Liver (tissue), 9 donors: ENCODE data around the gene LSG1. TPM values are rescaled to one million over a fixed set of nuclear protein-coding genes. Genes with fewer than 3 reads are reported as not detected.

ENCODE experiments used
- DNase-seq: peaks from one replicate; pipeline ENCODE4 v3.0.0-alpha.2; 2017; ENCODE audit warnings: low spot score
- H3K27ac ChIP-seq, 2 donors: one replicate each; pipeline ENCODE4 v1.7.0; 2013; ENCODE audit warnings: inconsistent platforms in 2 of 2, low read length in 2 of 2, control low read depth in 1 of 2, low read depth in 1 of 2, mild to moderate bottlenecking in 1 of 2
- H3K27me3 ChIP-seq, 4 donors: one replicate each; pipeline versions ENCODE4 v1.6.1 to v1.7.0; 2013; ENCODE audit warnings: low read length in 3 of 4, inconsistent platforms in 1 of 4, mild to moderate bottlenecking in 1 of 4, moderate library complexity in 1 of 4; ENCODE audit not compliant: control insufficient read depth in 4 of 4, insufficient read depth in 4 of 4
- H3K36me3 ChIP-seq, 4 donors: one replicate each; pipeline versions ENCODE4 v1.6.1 to v1.7.0; 2013; ENCODE audit warnings: low read length in 3 of 4, mild to moderate bottlenecking in 3 of 4, low read depth in 1 of 4, moderate library complexity in 1 of 4; ENCODE audit not compliant: control insufficient read depth in 4 of 4, insufficient read depth in 3 of 4
- H3K4me1 ChIP-seq, 4 donors: one replicate each; pipeline versions ENCODE4 v1.6.1 to v1.7.0; 2013; ENCODE audit warnings: low read length in 3 of 4, mild to moderate bottlenecking in 3 of 4, moderate library complexity in 1 of 4; ENCODE audit not compliant: control insufficient read depth in 4 of 4, insufficient read depth in 4 of 4
- H3K4me3 ChIP-seq, 3 donors: one replicate each; pipeline versions ENCODE4 v1.6.1 to v1.7.0; 2013; ENCODE audit warnings: low read length in 3 of 3, control low read depth in 1 of 3, low read depth in 1 of 3, mild to moderate bottlenecking in 1 of 3
- H3K9ac ChIP-seq, 2 donors: one replicate each; pipeline ENCODE4 v1.7.0; 2013; ENCODE audit warnings: low read length in 2 of 2, mild to moderate bottlenecking in 2 of 2, moderate library complexity in 2 of 2, control low read depth in 1 of 2, low read depth in 1 of 2
- H3K9me3 ChIP-seq, 4 donors: one replicate each; pipeline versions ENCODE4 v1.6.1 to v1.7.0; 2013; ENCODE audit warnings: low read length in 3 of 4; ENCODE audit not compliant: control insufficient read depth in 4 of 4
- EGR1 ChIP-seq, 2 donors: IDR thresholded peaks; 2 replicates each; pipeline ENCODE4 v1.6.1; 2016 to 2018; ENCODE audit warnings: antibody characterized with exemption in 2 of 2, low read depth in 2 of 2
- FOXA2 ChIP-seq: IDR thresholded peaks from 2 replicates; pipeline ENCODE4 v1.6.1; 2016; ENCODE audit warnings: antibody characterized with exemption
- GABPA ChIP-seq, 2 donors: IDR thresholded peaks in 1 of 2; conservative IDR thresholded peaks in 1 of 2; 2 replicates each; pipeline ENCODE4 v1.6.1; 2016; ENCODE audit warnings: antibody characterized with exemption in 2 of 2, mild to moderate bottlenecking in 1 of 2, moderate library complexity in 1 of 2
- HNF4A ChIP-seq, 2 donors: conservative IDR thresholded peaks; 2 replicates each; pipeline ENCODE4 v1.6.1; 2016; ENCODE audit warnings: antibody characterized with exemption in 2 of 2, mild to moderate bottlenecking in 2 of 2
- HNF4G ChIP-seq: IDR thresholded peaks from 2 replicates; pipeline ENCODE4 v1.6.1; 2016; ENCODE audit warnings: antibody characterized with exemption
- NR2F2 ChIP-seq: IDR thresholded peaks from 2 replicates; pipeline ENCODE4 v1.6.1; 2016; ENCODE audit warnings: antibody characterized with exemption
- RXRA ChIP-seq, 2 donors: IDR thresholded peaks; 2 replicates each; pipeline ENCODE4 v1.6.1; 2017 to 2018; ENCODE audit warnings: antibody characterized with exemption in 2 of 2, mild to moderate bottlenecking in 1 of 2
- SP1 ChIP-seq: IDR thresholded peaks from 2 replicates; pipeline ENCODE4 v1.6.1; 2018; ENCODE audit warnings: antibody characterized with exemption, mild to moderate bottlenecking
- TAF1 ChIP-seq: conservative IDR thresholded peaks from 2 replicates; pipeline ENCODE4 v1.6.1; 2016; ENCODE audit warnings: antibody characterized with exemption, mild to moderate bottlenecking
- YY1 ChIP-seq: IDR thresholded peaks from 2 replicates; pipeline ENCODE4 v1.6.1; 2016; ENCODE audit warnings: antibody characterized with exemption, mild to moderate bottlenecking
- WGBS: extraction: QIAGEN DNeasy Blood & Tissue Kit; methylation state at CpG from one replicate; pipeline ENCODE4 v1.1.7; 2013; 5-methylcytosine and 5-hydroxymethylcytosine counted together
- polyA plus RNA-seq, 2 donors: library from polyadenylated mRNA; stranded (reverse) in 1 of 2; unstranded in 1 of 2; fragments of 200-250 nt in 1 of 2; fragments of >200 nt in 1 of 2; fragmentation: Nextera tagmentation in 1 of 2; extraction: Ambion mirVana in 1 of 2; gene quantifications; one replicate each; pipeline versions ENCODE4 v1.2.1 to v1.2.3, GENCODE V29; 2013 to 2015
- total RNA-seq, 2 donors: library from RNA; depleted of rRNA; stranded (reverse); fragments of >200 nt; gene quantifications; one replicate each; pipeline ENCODE4 v1.2.3, GENCODE V29; 2014
- TF ChIP-seq, protein P1 (sequence below): IDR thresholded peaks from 2 replicates; pipeline ENCODE4 v1.6.1; 2016; ENCODE audit warnings: antibody characterized with exemption
- TF ChIP-seq, protein P2 (sequence below): IDR thresholded peaks from 2 replicates; pipeline ENCODE4 v1.6.1; 2016; ENCODE audit warnings: antibody characterized with exemption
- TF ChIP-seq, protein P3 (sequence below): IDR thresholded peaks from 2 replicates; pipeline ENCODE4 v1.6.1; 2016; ENCODE audit warnings: antibody characterized with exemption, mild to moderate bottlenecking
- TF ChIP-seq, protein P4 (sequence below): IDR thresholded peaks from 2 replicates; pipeline ENCODE4 v1.6.1; 2016; ENCODE audit warnings: antibody characterized with exemption
- donor health status: healthy.
- donor health status: healthy.
- donor health status: healthy.
- donor health status: healthy.
- donor health status: healthy.

Gene LSG1
- total and polyA plus RNA-seq, 4 donors: 13.6 to 38.5 (median 22.1) TPM

DNA sequence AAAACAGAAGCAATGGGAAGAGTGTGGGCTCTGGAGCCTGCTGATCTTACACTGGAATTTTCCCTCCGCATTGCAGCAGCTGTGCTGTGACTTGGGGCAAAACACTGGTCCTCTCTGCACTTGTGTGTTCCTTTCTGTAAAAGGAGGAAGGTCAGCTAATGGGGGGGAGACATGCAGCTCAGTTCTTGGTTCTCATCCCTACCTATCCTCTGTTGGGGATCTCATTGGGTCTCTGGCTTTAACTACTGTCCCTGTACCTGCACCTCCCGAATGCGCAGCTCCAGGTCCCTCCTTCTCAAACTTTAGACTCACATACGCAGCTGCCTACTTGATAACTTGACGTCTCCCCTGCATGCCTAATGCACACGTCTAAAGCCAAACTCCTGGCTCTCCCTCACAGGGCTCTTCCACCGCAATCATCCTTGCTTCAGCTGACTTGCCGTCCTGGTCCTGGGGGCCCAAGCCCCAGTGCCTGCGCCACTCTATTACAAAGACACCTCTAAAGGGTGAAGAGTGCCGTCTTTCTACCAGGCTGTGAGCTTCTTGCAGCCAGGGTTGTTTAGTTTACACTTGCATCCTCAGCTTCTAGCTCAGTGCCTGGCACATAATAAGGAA is 32.9 kb downstream of the LSG1 start:
- Histone ChIP-seq H3K27ac (no peak overlapping the region), H3K9ac (no peak overlapping the region), H3K27me3 (no peaks in the 10 kb centered on the region), H3K4me1 (no peaks in the 10 kb centered on the region), H3K9me3 (no peaks in the 10 kb centered on the region), H3K4me3 (no peak overlapping the region), H3K36me3 (peaks cover 6 to 35% (median 12%) of the 10 kb centered on the region in 4 donors)
- 98% methylated on average over 10 of the region's 10 CpGs for WGBS
- TF ChIP-seq HNF4A (conservative IDR thresholded peaks at IDR 0.05) (no peak), GABPA (IDR thresholded peaks at IDR 0.05 in 1 of 2, conservative IDR thresholded peaks at IDR 0.05 in 1 of 2) (no peak), TAF1 (no peak)
- TF ChIP-seq, protein P1, sequence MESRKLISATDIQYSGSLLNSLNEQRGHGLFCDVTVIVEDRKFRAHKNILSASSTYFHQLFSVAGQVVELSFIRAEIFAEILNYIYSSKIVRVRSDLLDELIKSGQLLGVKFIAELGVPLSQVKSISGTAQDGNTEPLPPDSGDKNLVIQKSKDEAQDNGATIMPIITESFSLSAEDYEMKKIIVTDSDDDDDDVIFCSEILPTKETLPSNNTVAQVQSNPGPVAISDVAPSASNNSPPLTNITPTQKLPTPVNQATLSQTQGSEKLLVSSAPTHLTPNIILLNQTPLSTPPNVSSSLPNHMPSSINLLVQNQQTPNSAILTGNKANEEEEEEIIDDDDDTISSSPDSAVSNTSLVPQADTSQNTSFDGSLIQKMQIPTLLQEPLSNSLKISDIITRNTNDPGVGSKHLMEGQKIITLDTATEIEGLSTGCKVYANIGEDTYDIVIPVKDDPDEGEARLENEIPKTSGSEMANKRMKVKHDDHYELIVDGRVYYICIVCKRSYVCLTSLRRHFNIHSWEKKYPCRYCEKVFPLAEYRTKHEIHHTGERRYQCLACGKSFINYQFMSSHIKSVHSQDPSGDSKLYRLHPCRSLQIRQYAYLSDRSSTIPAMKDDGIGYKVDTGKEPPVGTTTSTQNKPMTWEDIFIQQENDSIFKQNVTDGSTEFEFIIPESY: no peak
- TF ChIP-seq, protein P2, sequence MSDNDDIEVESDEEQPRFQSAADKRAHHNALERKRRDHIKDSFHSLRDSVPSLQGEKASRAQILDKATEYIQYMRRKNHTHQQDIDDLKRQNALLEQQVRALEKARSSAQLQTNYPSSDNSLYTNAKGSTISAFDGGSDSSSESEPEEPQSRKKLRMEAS: no peak
- DNase-seq: no peak

DNA sequence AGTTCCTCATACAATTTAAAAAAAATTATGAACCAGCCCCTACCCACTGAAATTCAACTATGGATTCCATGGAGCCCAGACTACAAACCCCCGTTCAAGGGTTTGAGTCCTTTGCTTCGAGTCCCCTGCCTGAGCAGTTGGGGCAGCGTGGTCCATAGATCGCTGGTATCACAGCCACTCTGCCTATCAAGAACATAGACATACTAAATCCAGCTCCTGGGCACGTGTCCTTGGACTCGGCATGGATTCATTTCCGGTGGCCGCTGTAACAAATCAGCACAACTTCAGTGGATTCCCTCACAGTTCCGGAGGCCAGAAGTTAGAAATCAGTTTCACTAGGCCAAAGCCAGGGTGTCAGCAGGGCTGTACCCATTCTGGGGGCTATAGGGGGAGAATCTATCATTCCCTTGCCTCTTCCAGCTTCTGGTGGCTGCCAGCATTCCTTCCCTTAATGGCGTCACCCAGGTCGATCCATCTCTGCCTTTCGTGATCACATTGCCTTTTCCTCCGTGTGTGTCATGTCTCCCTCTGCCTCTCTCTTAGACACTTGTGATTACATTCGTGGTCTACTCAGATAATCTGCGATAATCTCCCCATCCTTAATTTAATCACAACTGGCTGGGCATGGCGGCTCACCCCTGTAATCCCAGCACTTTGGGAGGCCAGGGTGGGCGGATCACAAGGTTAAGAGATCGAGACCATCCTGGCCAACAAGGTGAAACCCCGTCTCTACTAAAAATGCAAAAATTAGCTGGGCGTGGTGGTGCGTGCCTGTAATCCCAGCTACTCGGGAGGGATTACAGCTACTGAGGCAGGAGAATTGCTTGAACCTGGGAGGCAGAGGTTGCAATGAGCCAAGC is 34.2 kb downstream of the LSG1 start:
- Histone ChIP-seq H3K27me3 (no peaks in the 10 kb centered on the region), H3K27ac (no peak overlapping the region), H3K9me3 (no peaks in the 10 kb centered on the region), H3K9ac (no peak overlapping the region), H3K4me1 (peaks cover 2 to 9% (median 5%) of the 10 kb centered on the region in 4 donors), H3K4me3 (no peak overlapping the region), H3K36me3 (peaks cover 2 to 24% (median 10%) of the 10 kb centered on the region in 4 donors)
- TF ChIP-seq TAF1: no peak
- TF ChIP-seq, protein P3, sequence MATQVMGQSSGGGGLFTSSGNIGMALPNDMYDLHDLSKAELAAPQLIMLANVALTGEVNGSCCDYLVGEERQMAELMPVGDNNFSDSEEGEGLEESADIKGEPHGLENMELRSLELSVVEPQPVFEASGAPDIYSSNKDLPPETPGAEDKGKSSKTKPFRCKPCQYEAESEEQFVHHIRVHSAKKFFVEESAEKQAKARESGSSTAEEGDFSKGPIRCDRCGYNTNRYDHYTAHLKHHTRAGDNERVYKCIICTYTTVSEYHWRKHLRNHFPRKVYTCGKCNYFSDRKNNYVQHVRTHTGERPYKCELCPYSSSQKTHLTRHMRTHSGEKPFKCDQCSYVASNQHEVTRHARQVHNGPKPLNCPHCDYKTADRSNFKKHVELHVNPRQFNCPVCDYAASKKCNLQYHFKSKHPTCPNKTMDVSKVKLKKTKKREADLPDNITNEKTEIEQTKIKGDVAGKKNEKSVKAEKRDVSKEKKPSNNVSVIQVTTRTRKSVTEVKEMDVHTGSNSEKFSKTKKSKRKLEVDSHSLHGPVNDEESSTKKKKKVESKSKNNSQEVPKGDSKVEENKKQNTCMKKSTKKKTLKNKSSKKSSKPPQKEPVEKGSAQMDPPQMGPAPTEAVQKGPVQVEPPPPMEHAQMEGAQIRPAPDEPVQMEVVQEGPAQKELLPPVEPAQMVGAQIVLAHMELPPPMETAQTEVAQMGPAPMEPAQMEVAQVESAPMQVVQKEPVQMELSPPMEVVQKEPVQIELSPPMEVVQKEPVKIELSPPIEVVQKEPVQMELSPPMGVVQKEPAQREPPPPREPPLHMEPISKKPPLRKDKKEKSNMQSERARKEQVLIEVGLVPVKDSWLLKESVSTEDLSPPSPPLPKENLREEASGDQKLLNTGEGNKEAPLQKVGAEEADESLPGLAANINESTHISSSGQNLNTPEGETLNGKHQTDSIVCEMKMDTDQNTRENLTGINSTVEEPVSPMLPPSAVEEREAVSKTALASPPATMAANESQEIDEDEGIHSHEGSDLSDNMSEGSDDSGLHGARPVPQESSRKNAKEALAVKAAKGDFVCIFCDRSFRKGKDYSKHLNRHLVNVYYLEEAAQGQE: no peak
- no peak for TF ChIP-seq FOXA2
- TF ChIP-seq EGR1 (IDR thresholded peaks at IDR 0.05; ENCODE audit: low read depth in 2 of 2): no peak
- DNase-seq: no peak
- 94% methylated on average over 22 of the region's 22 CpGs for WGBS

DNA sequence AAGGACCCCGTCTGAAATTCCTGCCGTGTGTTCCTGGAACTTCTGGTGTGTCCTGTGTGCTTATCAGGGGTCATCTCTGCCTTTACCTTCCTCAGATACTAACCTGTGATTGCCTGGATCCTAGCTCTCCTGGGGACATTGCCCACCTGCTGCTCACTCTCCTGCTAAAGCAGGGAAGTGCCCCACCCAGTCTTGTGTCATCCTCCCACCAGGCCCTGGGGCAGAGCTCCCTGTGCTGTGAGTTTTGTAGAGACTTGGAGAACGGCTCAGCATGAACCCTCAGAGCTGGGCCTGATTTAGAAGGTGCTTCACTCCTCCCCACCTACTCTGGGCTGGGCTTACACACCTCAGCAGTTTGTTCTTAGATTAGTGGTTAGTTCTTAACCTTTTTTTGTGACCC is 34.9 kb downstream of the LSG1 start:
- Histone ChIP-seq H3K9me3 (no peaks in the 10 kb centered on the region), H3K4me1 (peaks cover 2 to 12% (median 5%) of the 10 kb centered on the region in 4 donors), H3K27me3 (no peaks in the 10 kb centered on the region), H3K36me3 (peaks cover 0 to 19% (median 10%) of the 10 kb centered on the region in 4 donors), H3K4me3 (no peak overlapping the region), H3K9ac (no peak overlapping the region), H3K27ac (no peak overlapping the region)
- WGBS: 77% methylated on average over 3 of the region's 3 CpGs
- no peak for DNase-seq
- TF ChIP-seq RXRA (IDR thresholded peaks at IDR 0.05) (no peak), TAF1 (no peak), YY1 (no peak), FOXA2 (no peak), HNF4G (no peak), NR2F2 (no peak), SP1 (no peak), EGR1 (IDR thresholded peaks at IDR 0.05; ENCODE audit: low read depth in 2 of 2) (no peak)
- TF ChIP-seq, protein P3: no peak
- TF ChIP-seq, protein P4, sequence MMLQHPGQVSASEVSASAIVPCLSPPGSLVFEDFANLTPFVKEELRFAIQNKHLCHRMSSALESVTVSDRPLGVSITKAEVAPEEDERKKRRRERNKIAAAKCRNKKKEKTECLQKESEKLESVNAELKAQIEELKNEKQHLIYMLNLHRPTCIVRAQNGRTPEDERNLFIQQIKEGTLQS: no peak
- TF ChIP-seq, protein P2: no peak
